Astrocyte of the spinal cord (primary cell): ENCODE results near the gene A2ML1.

Source experiments
- DNase-seq: peaks from one replicate; pipeline ENCODE4 v3.0.0; 2011; ENCODE audit warnings: low read depth, low spot score
- H3K4me3 ChIP-seq: 2 replicates; pipeline ENCODE4 v1.5.1; 2011; ENCODE audit warnings: low read depth, mild to moderate bottlenecking, low read length, moderate library complexity
- in situ Hi-C: cut with HindIII; loops from 2 replicates; pipeline ENCODE4 v1.10.0; 2017; ENCODE audit warnings: low sequenced_read_pairs
- TF ChIP-seq, protein P1 (sequence below): IDR thresholded peaks from 2 replicates; pipeline ENCODE4 v1.5.1; 2012; ENCODE audit warnings: low read depth, mild to moderate bottlenecking, low read length, inconsistent platforms

The A2ML1 gene

DNA sequence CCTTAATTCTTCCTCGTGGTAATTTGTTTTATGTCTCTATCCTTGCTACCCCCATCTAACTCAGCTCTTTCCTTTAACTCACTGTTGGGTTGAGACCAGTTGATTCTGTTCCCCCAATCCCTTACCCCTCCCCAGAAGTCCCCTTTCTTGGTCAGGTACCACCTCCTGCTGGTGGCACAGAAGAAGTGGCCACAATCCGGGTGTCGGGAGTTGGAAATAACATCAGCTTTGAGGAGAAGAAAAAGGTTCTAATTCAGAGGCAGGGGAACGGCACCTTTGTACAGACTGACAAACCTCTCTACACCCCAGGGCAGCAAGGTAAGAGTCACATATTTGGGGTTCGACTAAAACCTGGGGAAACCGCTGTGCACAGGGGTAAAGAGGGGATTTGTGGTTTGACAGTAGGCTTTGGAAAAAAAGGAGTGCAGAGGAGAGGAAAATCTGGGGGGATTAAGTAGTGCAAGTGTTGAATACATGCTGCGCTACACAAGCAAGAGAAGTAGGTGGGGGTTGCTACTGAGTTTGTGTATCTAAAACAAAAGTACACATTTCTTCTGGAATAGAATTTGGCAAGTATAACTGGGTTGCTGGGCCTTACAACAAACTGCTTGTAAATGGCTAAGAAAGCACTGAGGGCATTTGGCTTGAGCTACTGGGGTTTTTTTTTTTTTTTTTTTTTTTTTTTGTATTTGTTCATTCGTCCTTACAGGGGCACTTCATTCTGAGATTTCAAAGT is 1.3 kb downstream of the A2ML1 start:
- in situ Hi-C loops, result no loop called here
- no peak overlapping the region for H3K4me3 ChIP-seq
- DNase-seq, result peak; percentile 20
- TF ChIP-seq, protein P1, sequence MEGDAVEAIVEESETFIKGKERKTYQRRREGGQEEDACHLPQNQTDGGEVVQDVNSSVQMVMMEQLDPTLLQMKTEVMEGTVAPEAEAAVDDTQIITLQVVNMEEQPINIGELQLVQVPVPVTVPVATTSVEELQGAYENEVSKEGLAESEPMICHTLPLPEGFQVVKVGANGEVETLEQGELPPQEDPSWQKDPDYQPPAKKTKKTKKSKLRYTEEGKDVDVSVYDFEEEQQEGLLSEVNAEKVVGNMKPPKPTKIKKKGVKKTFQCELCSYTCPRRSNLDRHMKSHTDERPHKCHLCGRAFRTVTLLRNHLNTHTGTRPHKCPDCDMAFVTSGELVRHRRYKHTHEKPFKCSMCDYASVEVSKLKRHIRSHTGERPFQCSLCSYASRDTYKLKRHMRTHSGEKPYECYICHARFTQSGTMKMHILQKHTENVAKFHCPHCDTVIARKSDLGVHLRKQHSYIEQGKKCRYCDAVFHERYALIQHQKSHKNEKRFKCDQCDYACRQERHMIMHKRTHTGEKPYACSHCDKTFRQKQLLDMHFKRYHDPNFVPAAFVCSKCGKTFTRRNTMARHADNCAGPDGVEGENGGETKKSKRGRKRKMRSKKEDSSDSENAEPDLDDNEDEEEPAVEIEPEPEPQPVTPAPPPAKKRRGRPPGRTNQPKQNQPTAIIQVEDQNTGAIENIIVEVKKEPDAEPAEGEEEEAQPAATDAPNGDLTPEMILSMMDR, result peak; percentile 69

GRCh38 chr12:8827551-8828256 is 5.3 kb downstream of the A2ML1 start:
- no peak overlapping the region for H3K4me3 ChIP-seq
- no peak for DNase-seq
- TF ChIP-seq, protein P1, result no peak
- in situ Hi-C loops, result no loop called here

GRCh38 chr12:8828257-8829124 is 6.1 kb downstream of the A2ML1 start:
- TF ChIP-seq, protein P1, result no peak
- H3K4me3 ChIP-seq, result no peak overlapping the region
- in situ Hi-C loops, result no loop called here
- no peak for DNase-seq

DNA sequence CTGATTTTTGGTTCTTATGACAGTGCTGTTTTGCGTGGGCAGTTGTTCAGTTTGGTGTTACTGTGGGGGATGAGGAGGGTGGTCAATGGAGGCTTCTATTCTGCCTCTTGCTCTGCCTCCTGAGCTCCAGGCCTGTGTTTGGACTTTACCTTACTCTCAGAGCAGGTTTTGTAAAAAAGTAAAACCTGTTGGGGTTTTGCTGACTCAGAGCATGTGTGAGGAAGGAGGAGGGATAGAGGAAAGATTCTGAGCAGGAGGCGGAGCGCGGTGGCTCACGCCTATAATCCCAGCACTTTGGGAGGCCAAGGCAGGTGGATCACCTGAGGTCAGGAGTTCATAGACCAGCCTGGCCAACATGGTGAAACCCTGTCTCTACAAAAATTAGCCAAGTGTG is 6.7 kb downstream of the A2ML1 start:
- in situ Hi-C loops, result no loop called here
- no peak overlapping the region for H3K4me3 ChIP-seq
- TF ChIP-seq, protein P1, result no peak
- DNase-seq, result no peak

DNA sequence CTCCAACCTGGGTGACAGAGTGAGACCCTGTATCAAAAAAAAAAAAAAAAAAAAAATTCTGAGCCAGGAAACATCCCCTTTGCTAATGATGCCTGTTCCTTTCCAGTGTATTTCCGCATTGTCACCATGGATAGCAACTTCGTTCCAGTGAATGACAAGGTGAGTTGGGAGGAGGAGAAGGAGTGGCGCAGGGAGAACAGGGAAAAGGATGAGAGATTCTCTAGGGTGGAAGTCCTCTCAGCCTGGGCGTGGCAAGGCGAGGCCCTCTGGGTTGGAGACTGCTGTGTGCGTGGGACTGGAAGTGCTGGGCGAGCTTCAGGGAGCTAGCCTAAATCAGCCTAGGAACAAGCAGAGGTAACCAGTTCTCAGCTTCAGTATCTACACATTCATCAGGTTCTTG is 7.2 kb downstream of the A2ML1 start:
- no peak overlapping the region for H3K4me3 ChIP-seq
- no peak for DNase-seq
- in situ Hi-C loops, result no loop called here
- TF ChIP-seq, protein P1, result no peak

- H3K4me3 ChIP-seq, result no peak overlapping the region
- no peak for DNase-seq
- in situ Hi-C loops, result no loop called here
- TF ChIP-seq, protein P1, result no peak
These were observed 8.7 kb downstream of the A2ML1 start for GRCh38 chr12:8831116-8831515.
